ENCODE measurements around the gene ZNF687.

GRCh38 chr1:151289080-151289935 is 7.2 kb downstream of the ZNF687 start:
- TF ChIP-seq PATZ1 (CRISPR knock-in tag; IDR thresholded peaks at IDR 0.05; ENCODE audit: borderline replicate concordance) (no peak), ARNTL (CRISPR knock-in tag; IDR thresholded peaks at IDR 0.05; ENCODE audit: borderline replicate concordance, low read depth) (no peak), TCF4 (CRISPR knock-in tag; IDR thresholded peaks at IDR 0.05; ENCODE audit: borderline replicate concordance) (no peak), ZNF70 (CRISPR knock-in tag; IDR thresholded peaks at IDR 0.05) (no peak), ESRRG (CRISPR knock-in tag; IDR thresholded peaks at IDR 0.05) (no peak), BACH2 (CRISPR knock-in tag; IDR thresholded peaks at IDR 0.05; ENCODE audit: borderline replicate concordance) (no peak), RARB (CRISPR knock-in tag; IDR thresholded peaks at IDR 0.05) (no peak), ZFP3 (CRISPR knock-in tag; IDR thresholded peaks at IDR 0.05) (no peak)
